Measurements from ENCODE around the gene TPM2. TPM values are rescaled to one million over a fixed set of nuclear protein-coding genes. Genes with fewer than 3 reads are reported as not detected.
A peak's percentile ranks its signal among the peaks of the same experiment; 100 is the strongest.

The TPM2 gene
- total and polyA plus RNA-seq, 10 of the 15 experiments (the other 5 are each of a cell fraction or from before 2014, with no cell fraction given), result 0.11 to 9.3 (median 1.1) TPM

DNA sequence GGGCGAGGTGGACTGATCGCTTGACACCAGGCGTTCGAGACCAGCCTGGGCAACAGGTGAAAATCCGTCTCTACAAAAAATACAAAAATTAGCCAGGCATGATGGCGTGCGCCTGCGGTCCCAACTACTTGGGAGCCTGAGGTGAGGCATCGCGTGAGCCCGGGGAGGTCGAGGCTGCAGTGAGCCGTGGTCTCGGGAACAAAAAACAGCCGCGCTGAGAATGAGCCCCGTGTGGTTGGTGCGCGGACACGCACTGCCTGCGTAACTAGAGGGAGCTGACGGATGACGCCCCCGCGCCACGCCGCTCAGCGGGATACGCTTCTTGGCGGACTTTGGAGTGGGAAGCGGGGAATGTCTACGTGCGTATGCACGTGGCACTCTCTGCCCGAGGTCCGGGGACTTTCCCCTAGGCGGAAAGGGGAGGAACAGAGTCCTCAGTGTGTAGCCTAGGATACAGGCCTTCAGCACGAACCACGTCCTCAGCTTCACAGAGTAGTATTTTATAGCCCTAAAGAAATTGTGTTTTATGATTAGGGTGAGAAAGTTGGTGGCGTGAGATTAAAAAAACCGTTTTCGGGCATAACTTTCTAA is 32.1 kb downstream of the TPM2 start, which contains the start of gene RMRP (continued):
- TF ChIP-seq CEBPZ (IDR thresholded peaks at IDR 0.05; ENCODE audit: low read depth, low read length) (no peak), HCFC1 (IDR thresholded peaks at IDR 0.05; ENCODE audit: low read length) (no peak; the same call in 1 of the 2 replicates), TCF3 (IDR thresholded peaks at IDR 0.05; ENCODE audit: borderline replicate concordance, insufficient read depth, low read depth, low read length) (no peak), CBX5 (IDR thresholded peaks at IDR 0.05; ENCODE audit: low read depth) (no peak), RAD21 (IDR thresholded peaks at IDR 0.05; ENCODE audit: insufficient read depth, low read depth, low read length) (no peak), SUZ12 (IDR thresholded peaks at IDR 0.05; ENCODE audit: unreplicated experiment) (no peak), SUPT20H (IDR thresholded peaks at IDR 0.05; ENCODE audit: borderline replicate concordance, control insufficient read depth, low read depth, low read length) (no peak), SP1 (IDR thresholded peaks at IDR 0.05; ENCODE audit: low read depth, low read length) (peak; percentile 54), MXI1 (IDR thresholded peaks at IDR 0.05; ENCODE audit: low read depth, low read length) (peak; percentile 95), CEBPB (IDR thresholded peaks at IDR 0.05; ENCODE audit: borderline replicate concordance in 1 of 2, low read depth in 2 of 2, low read length in 2 of 2) (no peak), NFIC (IDR thresholded peaks at IDR 0.05; ENCODE audit: low read depth, low read length) (no peak), YBX1 (IDR thresholded peaks at IDR 0.05) (no peak), ATF3 (IDR thresholded peaks at IDR 0.05; ENCODE audit: borderline replicate concordance, extremely low read depth, low read depth, low read length) (no peak), ZNF384 (IDR thresholded peaks at IDR 0.05; ENCODE audit: borderline replicate concordance, low read depth, low read length) (no peak), EGR1 (IDR thresholded peaks at IDR 0.05; ENCODE audit: borderline replicate concordance in 1 of 2, low read depth in 2 of 2, low read length in 2 of 2) (peak; percentile 87 to 97), ETV6 (conservative IDR thresholded peaks at IDR 0.05 in 1 of 2, IDR thresholded peaks at IDR 0.05 in 1 of 2; ENCODE audit: borderline replicate concordance in 1 of 2, low read depth in 1 of 2) (peak in 1 of 2 experiments; percentile 70; a peak in 2 of 4 replicates), SIX5 (IDR thresholded peaks at IDR 0.05; ENCODE audit: low read depth, low read length, severe bottlenecking) (peak; percentile 9), SPI1 (IDR thresholded peaks at IDR 0.05; ENCODE audit: borderline replicate concordance, insufficient read depth, low read depth, low read length) (peak; percentile 73; the same call in 1 of the 2 replicates), ZZZ3 (IDR thresholded peaks at IDR 0.05; ENCODE audit: control insufficient read depth, insufficient read length, low read depth) (no peak), NBN (IDR thresholded peaks at IDR 0.05) (peak; percentile 97)
- TF ChIP-seq, protein P1, sequence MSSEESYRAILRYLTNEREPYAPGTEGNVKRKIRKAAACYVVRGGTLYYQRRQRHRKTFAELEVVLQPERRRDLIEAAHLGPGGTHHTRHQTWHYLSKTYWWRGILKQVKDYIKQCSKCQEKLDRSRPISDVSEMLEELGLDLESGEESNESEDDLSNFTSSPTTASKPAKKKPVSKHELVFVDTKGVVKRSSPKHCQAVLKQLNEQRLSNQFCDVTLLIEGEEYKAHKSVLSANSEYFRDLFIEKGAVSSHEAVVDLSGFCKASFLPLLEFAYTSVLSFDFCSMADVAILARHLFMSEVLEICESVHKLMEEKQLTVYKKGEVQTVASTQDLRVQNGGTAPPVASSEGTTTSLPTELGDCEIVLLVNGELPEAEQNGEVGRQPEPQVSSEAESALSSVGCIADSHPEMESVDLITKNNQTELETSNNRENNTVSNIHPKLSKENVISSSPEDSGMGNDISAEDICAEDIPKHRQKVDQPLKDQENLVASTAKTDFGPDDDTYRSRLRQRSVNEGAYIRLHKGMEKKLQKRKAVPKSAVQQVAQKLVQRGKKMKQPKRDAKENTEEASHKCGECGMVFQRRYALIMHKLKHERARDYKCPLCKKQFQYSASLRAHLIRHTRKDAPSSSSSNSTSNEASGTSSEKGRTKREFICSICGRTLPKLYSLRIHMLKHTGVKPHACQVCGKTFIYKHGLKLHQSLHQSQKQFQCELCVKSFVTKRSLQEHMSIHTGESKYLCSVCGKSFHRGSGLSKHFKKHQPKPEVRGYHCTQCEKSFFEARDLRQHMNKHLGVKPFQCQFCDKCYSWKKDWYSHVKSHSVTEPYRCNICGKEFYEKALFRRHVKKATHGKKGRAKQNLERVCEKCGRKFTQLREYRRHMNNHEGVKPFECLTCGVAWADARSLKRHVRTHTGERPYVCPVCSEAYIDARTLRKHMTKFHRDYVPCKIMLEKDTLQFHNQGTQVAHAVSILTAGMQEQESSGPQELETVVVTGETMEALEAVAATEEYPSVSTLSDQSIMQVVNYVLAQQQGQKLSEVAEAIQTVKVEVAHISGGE (CRISPR knock-in tag; IDR thresholded peaks at IDR 0.05), result no peak
